Loucy (cell line): Measurements from ENCODE around the gene CCL20.

Experiments used
- H2AFZ ChIP-seq: fragments of 200-600 bp; sonication (generic); 2 replicates; pipeline ENCODE4 v1.6.0; 2016; ENCODE audit warnings: antibody characterized with exemption, mild to moderate bottlenecking, low read length, moderate library complexity
- H3F3A ChIP-seq: fragments of 200-600 bp; 2 replicates; pipeline ENCODE4 v1.6.0; 2016; ENCODE audit warnings: antibody characterized with exemption, low read depth, mild to moderate bottlenecking
- H3K27me3 ChIP-seq: fragments of 200-600 bp; sonication (generic); 2 replicates; pipeline ENCODE4 v1.6.1; 2014; ENCODE audit warnings: low read length, mild to moderate bottlenecking; ENCODE audit not compliant: insufficient read depth, poor library complexity, severe bottlenecking
- H3K36me3 ChIP-seq: fragments of 200-600 bp; sonication (generic); 2 replicates; pipeline ENCODE4 v1.6.1; 2016; ENCODE audit warnings: low read length; ENCODE audit not compliant: insufficient read depth
- H3K4me1 ChIP-seq: fragments of 200-600 bp; sonication (generic); 2 replicates; pipeline ENCODE4 v1.5.1; 2014; ENCODE audit warnings: low read length, mild to moderate bottlenecking; ENCODE audit not compliant: insufficient read depth, poor library complexity, severe bottlenecking
- H3K4me2 ChIP-seq: fragments of 200-600 bp; sonication (generic); 2 replicates; pipeline ENCODE4 v1.6.0; 2014; ENCODE audit warnings: antibody characterized with exemption, low read length, low read depth, mild to moderate bottlenecking; ENCODE audit not compliant: poor library complexity, severe bottlenecking
- H3K4me3 ChIP-seq: fragments of 200-600 bp; sonication (generic); 2 replicates; pipeline ENCODE4 v1.5.1; 2014; ENCODE audit warnings: low read length, mild to moderate bottlenecking, mixed read lengths; ENCODE audit not compliant: poor library complexity, severe bottlenecking
- H3K79me2 ChIP-seq: fragments of 200-600 bp; sonication (generic); 2 replicates; pipeline ENCODE4 v1.6.1; 2014; ENCODE audit warnings: low read length; ENCODE audit not compliant: insufficient read depth
- H3K9ac ChIP-seq: fragments of 200-600 bp; sonication (generic); 2 replicates; pipeline ENCODE4 v1.6.0; 2014; ENCODE audit warnings: mild to moderate bottlenecking, low read depth, low read length, moderate library complexity; ENCODE audit not compliant: poor library complexity, severe bottlenecking
- H3K9me2 ChIP-seq: fragments of 200-600 bp; sonication (generic); replicated peaks from 2 replicates; pipeline ENCODE4 v1.6.1; 2016; ENCODE audit warnings: low read depth, low read length, mixed read lengths
- H3K9me3 ChIP-seq: fragments of 200-600 bp; sonication (generic); 2 replicates; pipeline ENCODE4 v1.6.1; 2014; ENCODE audit warnings: mild to moderate bottlenecking, antibody characterized with exemption, low read length, low read depth; ENCODE audit not compliant: insufficient read depth
- H4K20me1 ChIP-seq: fragments of 200-600 bp; sonication (generic); 2 replicates; pipeline ENCODE4 v1.6.0; 2014; ENCODE audit warnings: antibody characterized with exemption, low read length, mild to moderate bottlenecking; ENCODE audit not compliant: insufficient read depth, poor library complexity, severe bottlenecking
- EZH2phosphoT487 ChIP-seq: fragments of 200-600 bp; IDR thresholded peaks from 2 replicates; pipeline ENCODE4 v1.6.1; 2018; ENCODE audit warnings: antibody characterized with exemption, mild to moderate bottlenecking, moderate library complexity, borderline replicate concordance
- TF ChIP-seq, protein P1 (sequence below): fragments of 200-600 bp; sonication (generic); conservative IDR thresholded peaks from 2 replicates; pipeline ENCODE4 v1.5.1; 2014; ENCODE audit warnings: mild to moderate bottlenecking, antibody characterized with exemption, low read length

CCL20 gene

DNA sequence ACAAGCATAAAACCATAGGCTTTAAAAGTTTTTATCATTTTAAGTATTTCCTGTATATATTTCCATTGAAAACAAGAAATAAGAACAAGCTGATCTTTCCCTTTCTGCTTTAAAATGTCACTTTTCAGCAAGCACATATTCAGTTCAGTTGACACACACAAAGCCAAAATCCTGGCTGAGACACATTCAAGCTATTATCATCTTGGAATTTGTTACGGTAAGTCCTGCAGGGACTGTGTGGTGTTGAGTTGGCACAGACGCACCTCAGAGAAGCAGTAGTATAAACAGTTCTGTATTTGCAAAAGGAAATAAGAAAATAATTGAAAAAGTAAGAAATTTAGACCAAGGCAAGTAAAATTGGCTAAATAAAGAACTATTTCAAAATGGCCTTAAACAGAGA lies 47.4 kb downstream of the CCL20 start:
- TF ChIP-seq, protein P1, sequence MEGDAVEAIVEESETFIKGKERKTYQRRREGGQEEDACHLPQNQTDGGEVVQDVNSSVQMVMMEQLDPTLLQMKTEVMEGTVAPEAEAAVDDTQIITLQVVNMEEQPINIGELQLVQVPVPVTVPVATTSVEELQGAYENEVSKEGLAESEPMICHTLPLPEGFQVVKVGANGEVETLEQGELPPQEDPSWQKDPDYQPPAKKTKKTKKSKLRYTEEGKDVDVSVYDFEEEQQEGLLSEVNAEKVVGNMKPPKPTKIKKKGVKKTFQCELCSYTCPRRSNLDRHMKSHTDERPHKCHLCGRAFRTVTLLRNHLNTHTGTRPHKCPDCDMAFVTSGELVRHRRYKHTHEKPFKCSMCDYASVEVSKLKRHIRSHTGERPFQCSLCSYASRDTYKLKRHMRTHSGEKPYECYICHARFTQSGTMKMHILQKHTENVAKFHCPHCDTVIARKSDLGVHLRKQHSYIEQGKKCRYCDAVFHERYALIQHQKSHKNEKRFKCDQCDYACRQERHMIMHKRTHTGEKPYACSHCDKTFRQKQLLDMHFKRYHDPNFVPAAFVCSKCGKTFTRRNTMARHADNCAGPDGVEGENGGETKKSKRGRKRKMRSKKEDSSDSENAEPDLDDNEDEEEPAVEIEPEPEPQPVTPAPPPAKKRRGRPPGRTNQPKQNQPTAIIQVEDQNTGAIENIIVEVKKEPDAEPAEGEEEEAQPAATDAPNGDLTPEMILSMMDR: no peak
- TF ChIP-seq EZH2phosphoT487: no peak
- no peaks in the 10 kb centered on the region for H3K4me1 ChIP-seq
- no peaks in the 10 kb centered on the region for H3K79me2 ChIP-seq

DNA sequence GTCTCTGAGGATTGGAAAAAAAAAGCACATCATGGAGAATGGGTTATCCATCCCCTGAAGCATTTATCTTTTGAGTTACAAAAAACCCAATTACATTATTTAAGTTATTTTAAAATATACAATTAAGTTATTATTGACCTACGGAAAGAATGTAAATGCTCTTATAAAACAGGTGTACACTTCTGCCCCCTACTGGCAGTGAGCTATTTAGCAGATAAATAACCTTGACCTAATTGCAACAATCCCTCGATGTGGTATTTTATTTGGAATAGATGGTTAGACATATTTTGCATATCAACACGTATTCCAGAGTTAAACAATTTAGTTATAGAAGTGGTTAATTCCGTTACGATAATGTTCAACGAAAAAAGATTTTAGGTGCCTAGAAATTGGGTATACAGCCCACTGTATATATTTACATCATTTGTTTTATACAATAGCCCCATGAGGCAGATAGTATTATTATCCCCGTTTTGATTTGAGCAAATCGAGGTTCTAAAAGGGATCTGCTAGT lies 48.6 kb downstream of the CCL20 start:
- TF ChIP-seq, protein P1: peak; percentile 72
- TF ChIP-seq EZH2phosphoT487: no peak
- H4K20me1 ChIP-seq: no peaks in the 10 kb centered on the region
- H2AFZ ChIP-seq: no peak overlapping the region

More for the DNA sequence above, 47.4 kb downstream of the CCL20 start:
- Histone ChIP-seq H3K4me3 (no peak overlapping the region), H3K4me2 (no peak overlapping the region), H2AFZ (no peak overlapping the region), H3F3A (no peaks in the 10 kb centered on the region), H3K9me3 (no peaks in the 10 kb centered on the region), H3K9me2 (no peaks in the 10 kb centered on the region), H4K20me1 (no peaks in the 10 kb centered on the region), H3K27me3 (no peaks in the 10 kb centered on the region), H3K36me3 (no peaks in the 10 kb centered on the region), H3K9ac (no peak overlapping the region)

DNA sequence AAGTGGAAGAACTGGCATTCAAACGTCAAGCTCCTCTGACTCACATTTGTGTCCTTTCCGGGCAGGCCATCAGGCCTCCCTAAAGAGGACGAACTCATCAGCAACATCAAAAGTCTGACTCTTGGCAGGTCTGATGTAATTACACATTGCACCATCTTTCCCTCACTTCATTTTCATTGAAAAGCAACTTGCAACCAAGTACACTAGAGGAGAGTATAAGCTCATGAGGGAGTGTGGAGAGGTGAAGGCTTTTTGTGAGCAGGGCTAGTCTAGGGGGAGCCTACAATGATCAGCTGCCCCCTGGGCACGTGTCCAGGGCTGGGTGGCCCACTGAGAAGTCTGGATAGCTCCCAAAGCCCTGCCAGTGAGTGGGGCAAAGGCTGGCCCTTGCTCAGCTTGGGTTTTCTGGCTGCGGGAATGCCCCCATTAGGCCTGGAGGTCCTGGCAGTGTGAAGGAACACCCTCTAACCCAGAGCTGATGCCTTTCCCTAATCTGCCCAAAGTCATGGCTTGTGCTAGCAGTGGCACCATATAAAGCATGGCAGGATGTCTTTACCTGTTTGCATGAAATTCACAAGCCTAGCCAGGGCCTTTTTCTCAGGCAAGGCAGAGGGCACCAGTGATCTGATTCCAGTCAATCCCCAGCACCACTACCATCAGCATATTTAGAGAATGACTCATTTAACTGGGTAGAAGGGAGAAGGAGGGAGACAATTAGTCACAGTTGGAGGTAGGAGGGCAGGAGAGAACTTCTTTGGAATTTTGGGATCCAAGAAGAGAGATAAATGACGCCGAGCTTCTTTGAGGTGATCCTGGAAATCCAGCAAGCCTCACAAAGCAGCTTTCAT lies 49.3 kb downstream of the CCL20 start:
- Histone ChIP-seq H3K4me2 (no peak overlapping the region), H3K9me2 (no peaks in the 10 kb centered on the region), H3K79me2 (no peaks in the 10 kb centered on the region), H2AFZ (no peak overlapping the region), H3K9me3 (no peaks in the 10 kb centered on the region), H3K4me1 (no peaks in the 10 kb centered on the region), H3F3A (no peaks in the 10 kb centered on the region), H3K4me3 (no peak overlapping the region), H3K36me3 (no peaks in the 10 kb centered on the region), H4K20me1 (no peaks in the 10 kb centered on the region), H3K9ac (no peak overlapping the region), H3K27me3 (no peaks in the 10 kb centered on the region)
- TF ChIP-seq EZH2phosphoT487: no peak
- TF ChIP-seq, protein P1: no peak

More for the DNA sequence above, 48.6 kb downstream of the CCL20 start:
- Histone ChIP-seq H3F3A (no peaks in the 10 kb centered on the region), H3K4me2 (no peak overlapping the region), H3K9me3 (no peaks in the 10 kb centered on the region), H3K9me2 (no peaks in the 10 kb centered on the region), H3K4me1 (no peaks in the 10 kb centered on the region), H3K4me3 (no peak overlapping the region), H3K36me3 (no peaks in the 10 kb centered on the region), H3K27me3 (no peaks in the 10 kb centered on the region), H3K9ac (no peak overlapping the region), H3K79me2 (no peaks in the 10 kb centered on the region)
